COR-L47 (cell line): ENCODE measurements around the gene AK8.
"Not testable (repeated sequence)": the region's sequence is repeated elsewhere in the genome, so short reads cannot be mapped to it uniquely, and the experiment has no call there.

Source experiments
- DNase-seq: peaks from one replicate; lab custom pipeline; 2025; lab: John Stamatoyannopoulos, UW

Gene AK8

DNA sequence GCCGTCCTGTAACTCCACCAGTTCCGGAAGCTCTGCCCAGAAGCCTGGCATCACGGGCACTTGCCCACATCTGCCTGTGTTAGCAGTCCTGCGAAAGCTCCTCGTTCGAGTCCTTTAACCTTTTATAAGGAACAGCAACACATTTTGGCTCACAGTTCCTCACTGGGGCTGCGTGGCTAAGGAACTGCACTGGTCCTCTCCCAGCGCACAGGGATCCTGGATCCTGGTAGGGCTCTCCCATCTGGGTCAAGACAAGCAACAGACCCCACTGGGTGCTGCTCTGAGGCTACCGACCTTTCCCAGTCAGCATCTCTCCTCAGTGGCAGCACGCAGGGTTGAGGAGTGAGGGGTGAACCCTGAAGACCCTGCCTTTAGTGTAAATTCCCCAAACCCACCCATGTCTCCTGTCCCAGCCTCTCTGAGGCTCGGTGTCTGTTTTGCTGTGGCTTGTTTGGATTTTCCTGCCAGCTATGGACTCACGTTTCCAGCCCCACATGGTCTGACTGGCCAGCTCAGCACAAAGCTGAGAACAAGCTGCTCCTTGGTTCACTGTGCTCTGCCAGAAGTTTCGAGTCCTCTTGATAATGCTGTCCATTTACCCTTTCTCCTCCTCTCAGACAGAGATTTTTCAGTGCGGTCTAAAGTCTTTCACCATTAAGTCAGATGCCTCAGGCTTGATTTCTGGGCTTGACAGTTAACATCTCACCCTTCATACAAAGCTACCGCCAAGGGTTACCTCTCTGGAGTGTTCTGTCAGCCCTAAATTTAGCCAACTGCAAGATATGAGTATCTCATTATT, 80.0 kb downstream of the AK8 start:
- no peak for DNase-seq

DNA sequence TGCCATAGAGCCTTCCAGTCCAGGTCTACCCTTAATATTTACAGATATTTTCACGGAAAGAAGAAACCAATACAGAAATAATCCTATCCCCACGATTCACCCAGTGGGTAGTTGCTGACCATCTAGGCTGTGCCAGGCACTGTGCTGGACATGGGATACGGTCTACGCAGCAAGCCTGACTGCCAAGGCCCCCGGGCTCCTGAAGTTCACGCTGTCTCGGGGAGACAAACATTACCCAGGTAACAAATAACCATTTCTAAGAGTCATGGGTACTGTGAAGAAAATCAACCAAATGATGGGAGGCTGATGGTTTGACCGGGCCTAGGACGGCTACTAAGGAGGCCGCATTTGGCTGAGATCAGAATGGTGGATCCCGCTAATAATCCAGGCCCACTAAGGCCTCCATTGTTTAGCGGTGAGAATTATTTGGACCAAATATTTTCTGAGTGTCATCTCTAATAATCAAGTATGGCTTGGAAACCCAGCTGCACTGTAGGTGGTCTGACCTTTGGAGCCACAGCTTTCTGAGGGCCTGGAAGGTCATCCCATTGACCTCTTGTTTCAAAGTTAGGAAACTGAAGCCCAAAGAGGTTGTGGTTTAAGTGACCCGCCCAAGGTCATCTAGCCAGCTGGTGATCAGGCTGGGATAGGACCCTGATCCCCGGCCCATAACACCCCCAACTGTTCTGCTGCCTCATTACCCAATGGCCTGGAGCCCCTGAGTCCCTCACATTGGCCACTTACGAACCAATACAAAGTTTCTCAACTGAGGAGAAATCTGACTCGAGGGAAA, 82.4 kb downstream of the AK8 start:
- DNase-seq, result no peak

DNA sequence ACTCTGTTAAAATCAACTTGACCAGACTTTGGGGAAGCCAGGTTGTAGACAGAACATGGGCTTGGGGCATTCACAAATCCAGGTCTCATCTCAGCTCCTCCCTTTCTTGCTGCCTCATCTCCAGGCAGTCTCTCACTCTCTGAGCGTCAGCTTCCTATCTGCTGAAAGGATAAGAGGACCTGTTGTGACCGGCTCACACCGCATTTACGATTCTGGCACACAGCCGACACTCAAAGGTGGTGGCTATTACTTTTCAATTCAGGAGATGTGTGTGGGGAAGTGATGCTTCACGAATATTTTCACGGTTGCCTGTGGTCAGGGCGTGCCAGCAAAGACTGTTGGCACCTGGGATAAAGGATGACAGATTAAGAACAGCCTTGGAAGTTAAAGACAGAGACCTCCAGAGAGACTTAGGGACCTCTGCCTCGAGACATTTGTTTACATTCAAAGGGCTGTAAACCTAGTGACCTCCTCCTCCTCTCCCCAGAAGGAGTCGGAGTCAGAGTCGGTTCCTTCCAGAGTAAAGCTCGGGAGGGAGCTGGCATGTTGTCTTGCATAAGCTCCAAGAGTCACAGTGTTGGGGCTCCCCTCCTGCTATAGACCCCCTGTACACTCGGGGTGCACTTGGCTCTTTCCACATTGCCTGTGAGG, 83.2 kb downstream of the AK8 start:
- peak; percentile 14 for DNase-seq

DNA sequence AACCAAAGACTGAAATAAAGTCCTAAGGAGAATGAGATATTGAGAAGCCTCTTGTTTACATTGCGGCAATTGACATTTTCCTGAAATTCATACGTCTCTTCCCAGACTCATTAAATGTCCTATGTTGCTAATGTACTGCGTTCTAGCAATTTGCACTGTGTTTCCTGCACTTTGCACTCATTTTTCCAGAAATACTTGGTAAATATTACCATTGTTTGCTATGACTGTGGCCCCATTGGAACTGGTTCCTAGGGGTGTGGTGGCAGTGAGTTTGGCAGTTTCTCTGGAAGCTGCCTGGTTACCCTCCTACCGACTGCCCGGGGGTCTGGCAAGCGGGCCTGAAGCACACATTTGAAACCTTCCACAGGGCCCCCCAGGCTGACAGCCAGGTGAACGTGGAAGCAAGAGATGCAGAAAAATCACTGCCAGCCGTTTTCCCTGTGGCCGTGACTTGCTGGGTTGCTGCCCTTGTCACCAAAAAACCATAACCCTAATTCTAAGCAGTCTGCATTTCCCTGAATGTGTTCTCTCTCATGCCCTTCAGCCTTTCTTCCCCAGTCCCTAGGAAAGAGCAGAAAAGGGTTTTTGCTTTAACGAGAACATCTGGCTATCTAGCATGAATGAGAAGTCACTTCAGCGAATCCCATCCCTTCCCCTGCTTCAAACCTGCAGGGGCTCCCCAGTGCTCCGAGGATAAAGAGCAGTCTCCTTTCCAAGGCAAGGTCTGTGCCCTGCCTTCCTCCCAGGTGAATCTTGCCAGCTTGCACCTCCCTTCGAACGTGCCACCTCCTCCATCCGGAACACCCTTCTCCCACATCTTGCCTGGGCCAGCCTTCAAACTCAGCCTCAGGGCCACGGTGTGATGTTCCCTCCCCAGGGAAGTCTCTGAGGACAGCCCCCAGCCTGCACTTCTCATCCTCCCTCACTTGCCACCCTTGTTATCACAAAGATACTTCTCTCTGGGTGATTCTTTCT, 84.2 kb downstream of the AK8 start:
- DNase-seq, result no peak

DNA sequence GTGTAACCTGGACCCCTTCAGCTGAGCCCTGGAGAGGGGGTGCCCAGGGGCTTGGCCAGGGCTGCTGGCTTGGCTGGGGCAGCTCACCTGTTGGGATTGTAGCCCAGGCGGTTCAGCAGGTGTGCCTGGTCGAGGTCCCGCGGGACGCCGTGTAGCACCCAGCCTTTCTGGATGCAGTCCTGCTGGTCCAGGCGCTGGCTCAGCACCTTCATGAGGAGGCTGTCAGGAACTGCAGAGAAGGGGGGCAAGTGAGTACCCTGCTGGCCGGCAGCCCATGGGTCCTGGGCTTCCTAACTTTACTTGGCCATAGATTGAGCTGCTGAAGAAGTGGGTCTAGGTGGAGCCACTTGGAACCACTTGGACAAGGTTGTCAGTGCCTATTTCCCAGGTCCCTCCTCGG, 85.5 kb downstream of the AK8 start:
- no peak for DNase-seq

DNA sequence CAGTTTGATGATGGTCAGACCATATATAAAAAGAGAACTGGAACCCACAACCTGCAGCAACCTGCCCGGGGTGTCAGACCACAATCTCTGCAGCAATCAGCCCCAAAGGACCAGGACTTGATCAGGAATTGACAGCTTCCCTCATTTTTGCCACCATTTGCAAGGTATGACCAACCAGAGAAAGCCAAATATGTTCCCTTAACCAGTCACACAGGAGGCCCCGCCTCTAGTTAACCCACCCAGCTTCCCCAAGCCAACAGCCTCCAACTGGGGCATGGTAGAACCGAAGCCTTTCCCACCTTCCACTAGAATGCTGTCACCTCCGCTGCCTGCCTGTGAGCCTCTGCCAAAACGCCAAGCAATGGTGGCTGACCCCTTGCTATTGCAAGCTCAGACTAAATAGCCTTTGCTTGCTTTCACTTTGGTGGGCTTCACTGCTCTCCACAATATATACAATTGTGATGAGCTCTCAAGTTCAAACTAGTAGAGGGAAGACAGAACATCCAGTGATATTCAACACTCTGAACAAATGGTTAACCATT, 86.3 kb downstream of the AK8 start:
- no peak for DNase-seq

GRCh38 chr9:132789719-132790118, 88.4 kb downstream of the AK8 start:
- DNase-seq, result no peak

- DNase-seq, result no peak
Measured at GRCh38 chr9:132788378-132788777, 89.7 kb downstream of the AK8 start.

DNA sequence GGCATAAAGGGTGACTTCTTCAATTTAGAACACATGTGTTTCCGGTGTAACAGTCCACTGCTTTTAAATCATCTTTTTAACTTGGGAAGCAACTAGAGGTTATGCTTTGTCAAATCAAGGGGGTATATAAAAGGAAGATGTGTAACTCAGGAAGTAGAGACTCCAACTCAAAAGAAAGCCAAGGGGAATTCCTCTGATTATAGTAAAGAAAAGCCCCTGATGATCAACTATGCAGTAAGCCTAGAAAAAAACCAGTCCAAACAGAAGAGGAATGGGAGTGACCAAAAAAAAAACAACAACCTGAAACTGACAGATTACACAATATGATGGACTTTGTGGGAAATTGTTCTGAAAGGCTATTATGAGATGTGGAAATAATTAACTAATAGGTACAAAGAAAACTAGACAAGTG, 90.3 kb downstream of the AK8 start:
- DNase-seq, result no peak

DNA sequence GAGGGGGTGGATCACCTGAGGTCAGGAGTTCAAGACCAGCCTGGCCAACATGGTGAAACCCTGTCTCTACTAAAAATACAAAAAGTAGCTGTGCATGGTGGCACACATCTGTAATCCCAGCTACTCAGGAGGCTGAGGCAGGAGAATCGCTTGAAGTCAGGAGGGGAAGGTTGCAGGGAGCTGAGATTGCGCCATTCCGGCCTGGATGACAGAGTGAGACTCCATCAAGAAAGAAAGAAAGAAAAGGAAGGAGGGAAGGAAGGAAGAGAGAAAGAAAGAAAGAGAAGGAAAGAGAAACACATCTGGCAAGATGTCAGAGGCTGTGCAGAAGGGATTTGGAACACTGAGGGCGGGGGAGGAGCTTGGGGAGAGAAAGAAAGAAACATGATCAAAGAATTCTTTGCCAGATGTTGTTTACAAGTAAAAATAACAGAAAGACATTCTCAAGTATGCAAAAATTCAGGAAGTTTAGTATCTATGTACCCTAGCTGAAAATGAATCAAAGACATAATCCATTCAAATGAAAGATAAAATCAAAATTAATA, 93.7 kb downstream of the AK8 start:
- DNase-seq, result no peak

- no peak for DNase-seq
Measured at GRCh38 chr9:132783006-132783405, 95.1 kb downstream of the AK8 start.

GRCh38 chr9:132782037-132782436, 96.0 kb downstream of the AK8 start:
- no peak for DNase-seq

DNA sequence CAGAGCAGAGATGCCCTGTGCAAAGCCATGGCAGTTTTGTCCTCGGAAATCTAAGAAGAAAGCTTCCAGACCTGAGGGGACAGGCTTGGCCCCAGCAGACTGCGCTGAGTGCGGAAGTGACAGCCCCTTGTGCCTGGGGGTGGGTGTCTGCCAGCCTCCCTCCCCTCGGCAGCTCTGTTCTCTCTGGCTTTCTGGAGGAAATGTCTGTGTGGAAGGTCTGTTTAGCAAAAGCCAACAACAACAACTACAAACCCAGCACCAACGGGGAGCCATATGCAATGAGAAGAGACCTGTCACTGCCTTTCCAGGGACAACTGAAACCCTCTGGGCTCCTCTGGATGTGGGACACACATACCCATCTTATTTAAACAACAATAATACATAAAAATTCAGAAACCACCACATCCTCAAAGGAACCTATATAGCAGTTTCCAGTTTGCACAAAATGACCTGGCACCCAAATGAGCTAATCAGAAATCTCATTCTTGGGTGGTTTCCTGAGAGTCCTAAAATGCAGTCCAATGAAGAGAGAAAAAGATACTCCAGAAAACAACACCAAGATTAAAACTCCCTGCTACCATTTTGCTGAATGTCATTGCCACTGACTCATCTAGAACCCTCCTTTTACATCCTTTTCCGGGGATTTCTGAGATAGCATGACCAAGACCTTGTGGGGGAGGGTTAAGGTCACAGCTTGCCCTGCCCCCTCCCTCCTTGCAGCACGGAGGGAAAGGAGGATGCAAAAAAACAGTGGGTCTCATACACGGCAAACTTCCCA, 97.7 kb downstream of the AK8 start:
- DNase-seq, result no peak

DNA sequence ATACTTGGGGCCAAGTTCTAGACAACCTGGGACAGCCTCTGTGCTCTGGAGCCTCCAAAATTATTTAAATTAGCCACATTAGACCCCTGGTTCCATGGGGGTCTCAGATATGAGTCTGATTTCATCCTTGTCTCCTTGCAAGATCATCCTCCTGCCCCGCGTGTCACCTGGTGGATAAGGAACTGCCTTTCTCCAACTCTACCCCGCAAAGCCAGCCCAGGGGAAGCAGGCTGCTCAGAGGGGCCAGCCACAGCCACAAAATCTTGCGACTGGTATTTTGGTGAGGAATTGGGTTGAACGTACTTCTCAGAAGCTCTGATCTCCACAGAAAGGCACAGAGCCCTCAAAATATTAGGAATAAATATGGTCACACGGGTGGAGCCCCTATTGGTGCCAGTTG, 101.2 kb downstream of the AK8 start:
- DNase-seq, result no peak

DNA sequence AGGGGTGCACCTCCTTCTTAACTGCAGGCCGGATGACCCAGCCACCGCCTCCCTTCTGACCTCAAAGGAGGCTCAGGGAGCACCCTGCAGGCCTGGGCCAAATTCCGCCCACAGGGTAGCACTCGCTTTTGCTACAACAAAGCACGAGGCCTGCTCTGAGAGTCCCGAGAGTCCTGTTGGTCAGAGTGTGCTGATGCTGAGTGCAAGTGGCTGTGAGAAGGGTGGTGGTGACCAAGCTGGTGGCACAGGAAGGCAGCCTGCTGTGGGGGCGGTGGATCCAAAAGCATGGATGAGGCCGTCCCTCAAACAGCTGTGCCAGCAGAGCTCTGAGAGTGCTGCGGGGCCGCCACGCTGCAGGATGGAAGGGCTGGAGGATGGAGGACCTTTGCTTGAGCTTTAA, 101.8 kb downstream of the AK8 start:
- DNase-seq, result no peak

DNA sequence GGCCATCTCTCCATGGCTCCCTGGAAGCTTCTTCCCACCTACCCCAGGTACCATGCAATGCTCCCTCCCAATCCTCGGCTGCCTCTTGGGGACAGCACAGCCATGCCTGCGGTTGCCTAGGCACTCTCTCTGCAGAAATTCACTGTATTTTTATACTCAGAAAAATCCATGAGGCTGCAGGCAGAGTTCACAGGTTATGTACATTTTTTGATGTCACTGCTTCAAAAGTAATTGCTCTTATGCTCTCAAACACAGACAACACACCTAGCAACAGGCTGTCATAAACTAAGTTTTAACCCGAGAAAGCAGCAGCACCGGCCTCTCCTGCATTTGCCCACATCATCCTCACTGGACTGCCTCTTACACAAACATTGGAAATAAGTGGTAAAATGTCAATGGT, 102.4 kb downstream of the AK8 start:
- DNase-seq, result no peak

DNA sequence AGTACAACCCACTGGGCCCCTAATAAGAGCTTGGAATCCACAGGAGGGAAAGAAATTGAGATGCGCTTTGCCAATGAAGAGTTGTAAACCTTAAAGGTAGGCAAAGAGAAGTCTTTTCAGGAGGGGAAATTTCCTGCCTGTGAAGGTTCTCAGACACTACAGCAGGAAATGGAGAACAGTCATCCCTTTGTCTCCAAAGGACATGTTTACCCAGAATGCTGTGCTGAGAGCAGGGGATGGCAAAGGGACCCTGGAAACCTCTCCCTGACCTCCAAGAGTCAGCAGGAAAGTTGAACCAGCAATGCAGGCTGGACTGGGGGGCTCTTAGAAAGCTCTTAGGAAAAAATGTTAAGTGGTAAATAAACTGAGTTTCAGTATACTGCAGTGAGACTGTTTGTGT, 103.2 kb downstream of the AK8 start:
- no peak for DNase-seq

GRCh38 chr9:132773764-132774339, 104.2 kb downstream of the AK8 start:
- no peak for DNase-seq

DNA sequence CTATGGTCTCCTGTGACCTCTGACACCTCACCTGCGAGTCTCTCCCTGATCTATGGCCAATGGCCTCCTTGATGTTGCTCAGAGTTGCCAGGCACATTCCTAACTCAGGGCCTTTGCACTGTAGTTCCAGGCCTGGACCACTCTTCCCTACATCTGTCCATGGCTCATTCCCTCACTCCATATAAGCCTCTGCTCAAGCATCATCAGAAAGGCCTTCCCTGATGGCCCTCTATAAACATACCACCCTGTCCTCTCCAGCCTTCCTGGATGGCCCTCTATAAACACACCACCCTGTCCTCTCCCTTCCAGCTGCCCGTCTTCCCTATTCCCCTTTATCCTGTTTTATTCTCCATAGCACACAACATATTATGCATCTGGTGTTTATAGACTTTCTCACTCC, 105.0 kb downstream of the AK8 start:
- no peak for DNase-seq

GRCh38 chr9:132771752-132772151, 106.3 kb downstream of the AK8 start:
- DNase-seq, result not testable (repeated sequence)
